CD8-positive, alpha-beta memory T cell (primary cell): ENCODE results near the gene CD300LB. TPM values are rescaled to one million over a fixed set of nuclear protein-coding genes. Genes with fewer than 3 reads are reported as not detected.
"Not testable (repeated sequence)": the region's sequence is repeated elsewhere in the genome, so short reads cannot be mapped to it uniquely, and the experiment has no call there.

Experiments
- CTCF ChIA-PET: fragments of 350-600 bp; sonication (Branson Sonifier 250); formaldehyde crosslinking; loops from one replicate; lab custom pipeline; 2021; ENCODE audit warnings: antibody characterized with exemption; lab: Charles Lee
- POLR2A ChIA-PET: fragments of 350-600 bp; sonication (Branson Sonifier 250); formaldehyde crosslinking; loops from one replicate; lab custom pipeline; 2021; ENCODE audit warnings: antibody characterized with exemption; lab: Charles Lee
- DNase-seq, 5 donors: peaks; one replicate each; pipeline versions ENCODE4 v3.0.0 to v3.0.0-alpha.2; 2020 to 2022; ENCODE audit warnings: mixed read lengths in 1 of 5
- H3K27ac ChIP-seq: one replicate; pipeline ENCODE4 v1.7.0; 2013; ENCODE audit warnings: low read depth, mild to moderate bottlenecking, low read length, moderate library complexity
- H3K27me3 ChIP-seq: 2 replicates; pipeline ENCODE4 v1.7.0; 2013; ENCODE audit warnings: low read length, mild to moderate bottlenecking; ENCODE audit not compliant: insufficient read depth, poor library complexity, severe bottlenecking
- H3K36me3 ChIP-seq: 2 replicates; pipeline ENCODE4 v1.7.0; 2013; ENCODE audit warnings: mild to moderate bottlenecking, low read length, moderate library complexity; ENCODE audit not compliant: insufficient read depth
- H3K4me1 ChIP-seq: 2 replicates; pipeline ENCODE4 v1.7.0; 2013; ENCODE audit warnings: mild to moderate bottlenecking, low read length, moderate library complexity; ENCODE audit not compliant: insufficient read depth
- H3K4me3 ChIP-seq: 2 replicates; pipeline ENCODE4 v1.7.0; 2013; ENCODE audit warnings: mild to moderate bottlenecking, low read length
- H3K9me3 ChIP-seq: 2 replicates; pipeline ENCODE4 v1.7.0; 2013; ENCODE audit warnings: mild to moderate bottlenecking, low read length
- H3K27ac Mint-ChIP-seq, 8 donors: one replicate each; pipeline ENCODE4 v1.8.0; 2020 to 2021; ENCODE audit warnings: mixed read lengths in 8 of 8, mild to moderate bottlenecking in 6 of 8, inconsistent platforms in 3 of 8, moderate library complexity in 3 of 8
- H3K27me3 Mint-ChIP-seq, 2 donors: one replicate each; pipeline ENCODE4 v1.8.0; 2020 to 2021; ENCODE audit warnings: mixed read lengths in 2 of 2, mild to moderate bottlenecking in 1 of 2, moderate library complexity in 1 of 2
- H3K36me3 Mint-ChIP-seq, 3 donors: one replicate each; pipeline ENCODE4 v1.8.0; 2020 to 2021; ENCODE audit warnings: mixed read lengths in 3 of 3, inconsistent platforms in 1 of 3, mild to moderate bottlenecking in 1 of 3
- H3K4me1 Mint-ChIP-seq, 3 donors: one replicate each; pipeline ENCODE4 v1.8.0; 2020 to 2021; ENCODE audit warnings: mixed read lengths in 3 of 3, inconsistent platforms in 1 of 3, mild to moderate bottlenecking in 1 of 3
- H3K4me3 Mint-ChIP-seq, 7 donors: one replicate each; pipeline ENCODE4 v1.8.0; 2020 to 2021; ENCODE audit warnings: mixed read lengths in 7 of 7, mild to moderate bottlenecking in 6 of 7, moderate library complexity in 4 of 7, inconsistent platforms in 2 of 7
- H3K9me3 Mint-ChIP-seq, 5 donors: one replicate each; pipeline ENCODE4 v1.8.0; 2020 to 2022; ENCODE audit warnings: mixed read lengths in 5 of 5, mild to moderate bottlenecking in 3 of 5, moderate library complexity in 2 of 5, inconsistent platforms in 1 of 5
- polyA plus RNA-seq: library from polyadenylated mRNA; unstranded; fragments of 300-500 nt; fragmentation: Illumina TruSeq; gene quantifications from one replicate; pipeline ENCODE4 v1.2.3, GENCODE V29; 2021
- total RNA-seq, 2 experiments: library from RNA; stranded (reverse); gene quantifications; one replicate each; pipeline ENCODE4 v1.2.3, GENCODE V29; 2021

CD300LB gene
- total and polyA plus RNA-seq, 3 experiments from 2014 or later, result 0.11 TPM; not detected in 2

- no peaks in the 10 kb centered on the region for H3K9me3 ChIP-seq
- H3K36me3 ChIP-seq, result no peaks in the 10 kb centered on the region
- no peaks in the 10 kb centered on the region for H3K36me3 Mint-ChIP-seq
- H3K27me3 Mint-ChIP-seq, result peaks cover 0 to 2% of the 10 kb centered on the region in 2 donors
- ChIA-PET CTCF (interaction anchor here (1.3 to 2.8 kb wide), 4 partner anchors 40 to 118 kb away, joined by 3 to 17 read pairs (median 9); no protein-coding TSS in a partner anchor), POLR2A (no interaction called here)
- H3K27me3 ChIP-seq, result no peaks in the 10 kb centered on the region
- H3K4me1 Mint-ChIP-seq, result peaks cover 7% of the 10 kb centered on the region in 3 donors
- H3K27ac Mint-ChIP-seq, result no peak overlapping the region
- H3K27ac ChIP-seq, result no peak overlapping the region
- H3K4me1 ChIP-seq, result no peaks in the 10 kb centered on the region
- no peak overlapping the region for H3K4me3 Mint-ChIP-seq
- H3K4me3 ChIP-seq, result no peak overlapping the region
- H3K9me3 Mint-ChIP-seq, result no peaks in the 10 kb centered on the region
- DNase-seq, result no peak
These were observed 33.8 kb downstream of the CD300LB start for GRCh38 chr17:74497471-74497870.

- POLR2A ChIA-PET, result no interaction called here
- H3K4me1 ChIP-seq, result no peaks in the 10 kb centered on the region
These were observed 37.9 kb downstream of the CD300LB start for GRCh38 chr17:74493331-74493833.

DNA sequence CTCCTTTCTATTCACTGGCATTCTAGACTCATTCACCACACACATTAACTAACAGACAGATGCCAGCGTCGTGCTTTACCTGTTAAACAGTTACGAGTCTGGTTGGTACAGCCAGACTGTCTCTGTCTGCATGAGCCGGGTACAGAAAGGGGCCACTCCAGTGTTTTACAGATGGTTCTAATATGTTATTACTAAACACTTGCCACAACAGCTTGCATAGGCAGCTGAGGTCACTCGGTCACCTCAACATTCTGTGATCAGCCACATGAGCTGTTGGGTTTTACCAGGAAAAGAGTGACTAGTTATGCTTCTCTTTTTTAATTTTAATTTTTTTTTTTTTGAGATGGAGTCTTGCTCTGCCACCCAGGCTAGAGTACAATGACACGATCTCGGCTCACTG is 39.6 kb downstream of the CD300LB start:
- H3K36me3 Mint-ChIP-seq, result peaks cover 0 to 10% (median 3%) of the 10 kb centered on the region in 3 donors
- POLR2A ChIA-PET, result no interaction called here
- H3K4me1 Mint-ChIP-seq, result peaks cover 28 to 35% (median 30%) of the 10 kb centered on the region in 3 donors
- Histone ChIP-seq H3K27ac (no peak overlapping the region), H3K27me3 (no peaks in the 10 kb centered on the region), H3K4me3 (no peak overlapping the region), H3K4me1 (no peaks in the 10 kb centered on the region), H3K36me3 (no peaks in the 10 kb centered on the region), H3K9me3 (no peaks in the 10 kb centered on the region)
- no peak for DNase-seq
- no peaks in the 10 kb centered on the region for H3K27me3 Mint-ChIP-seq
- CTCF ChIA-PET, result interaction anchor here (0.7 to 5.8 kb wide), 8 partner anchors 11 to 123 kb away, joined by 3 to 44 read pairs (median 4); no protein-coding TSS in a partner anchor
- no peak overlapping the region for H3K4me3 Mint-ChIP-seq
- H3K9me3 Mint-ChIP-seq, result no peaks in the 10 kb centered on the region
- no peak overlapping the region for H3K27ac Mint-ChIP-seq

More at GRCh38 chr17:74493331-74493833, 37.9 kb downstream of the CD300LB start:
- Mint-ChIP-seq H3K4me3 (no peak overlapping the region), H3K27me3 (no peaks in the 10 kb centered on the region), H3K4me1 (peaks cover 20 to 26% (median 23%) of the 10 kb centered on the region in 3 donors), H3K36me3 (peaks cover 0 to 3% (median 2%) of the 10 kb centered on the region in 3 donors), H3K9me3 (no peaks in the 10 kb centered on the region), H3K27ac (peak overlapping the region in 1 of 8 donors; percentile 33)
- CTCF ChIA-PET, result interaction anchor here (0.7 to 5.8 kb wide), 12 partner anchors 10 to 125 kb away, joined by 3 to 44 read pairs (median 4); no protein-coding TSS in a partner anchor
- Histone ChIP-seq H3K36me3 (no peaks in the 10 kb centered on the region), H3K27me3 (no peaks in the 10 kb centered on the region), H3K4me3 (no peak overlapping the region), H3K27ac (no peak overlapping the region), H3K9me3 (no peaks in the 10 kb centered on the region)
- peak; percentile 46 to 75 (median 59) for DNase-seq

DNA sequence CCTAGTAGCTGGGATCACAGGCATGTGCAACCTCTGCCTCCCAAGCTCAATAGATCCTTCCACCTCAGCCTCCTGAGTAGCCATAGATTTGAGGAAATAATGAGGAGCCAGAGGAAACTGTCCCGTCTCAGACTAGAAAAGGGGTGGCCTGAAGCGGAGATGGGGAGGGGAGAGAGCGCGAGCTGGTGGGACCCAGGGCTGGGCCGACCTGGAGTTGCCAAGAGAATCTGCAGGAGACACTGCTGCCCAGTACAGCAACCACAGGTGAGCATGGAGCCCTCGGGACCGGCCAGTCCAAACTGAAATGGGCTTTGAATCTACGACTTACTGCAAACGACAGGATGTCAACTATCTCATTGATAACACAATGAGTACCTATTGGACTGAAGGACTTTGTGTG is 40.6 kb downstream of the CD300LB start:
- no peak overlapping the region for H3K27ac ChIP-seq
- no peaks in the 10 kb centered on the region for H3K9me3 Mint-ChIP-seq
- peak overlapping the region in 2 of 8 donors; percentile 14 to 80 for H3K27ac Mint-ChIP-seq
- no peak overlapping the region for H3K4me3 ChIP-seq
- DNase-seq, result no peak
- CTCF ChIA-PET, result interaction anchor here (1.4 to 5.8 kb wide), 4 partner anchors 33 to 122 kb away, joined by 7 to 44 read pairs (median 28); no protein-coding TSS in a partner anchor
- H3K9me3 ChIP-seq, result no peaks in the 10 kb centered on the region
- H3K27me3 ChIP-seq, result no peaks in the 10 kb centered on the region
- no peaks in the 10 kb centered on the region for H3K36me3 ChIP-seq
- POLR2A ChIA-PET, result no interaction called here
- H3K4me3 Mint-ChIP-seq, result no peak overlapping the region
- H3K36me3 Mint-ChIP-seq, result peaks cover 0 to 15% (median 6%) of the 10 kb centered on the region in 3 donors
- peaks cover 30 to 35% (median 32%) of the 10 kb centered on the region in 3 donors for H3K4me1 Mint-ChIP-seq
- no peaks in the 10 kb centered on the region for H3K27me3 Mint-ChIP-seq
- H3K4me1 ChIP-seq, result no peaks in the 10 kb centered on the region

GRCh38 chr17:74488276-74488675 is 43.0 kb downstream of the CD300LB start:
- peaks cover 28 to 33% (median 31%) of the 10 kb centered on the region in 3 donors for H3K4me1 Mint-ChIP-seq
- H3K4me3 ChIP-seq, H3K36me3 ChIP-seq, H3K27ac ChIP-seq, H3K4me3 Mint-ChIP-seq, H3K4me1 ChIP-seq, DNase-seq, POLR2A ChIA-PET, H3K27me3 ChIP-seq, H3K9me3 Mint-ChIP-seq, H3K27me3 Mint-ChIP-seq, H3K9me3 ChIP-seq: not testable (repeated sequence)
- peaks cover 0 to 30% (median 6%) of the 10 kb centered on the region in 3 donors for H3K36me3 Mint-ChIP-seq
- CTCF ChIA-PET, result interaction anchor here (1.0 kb wide), 1 partner anchor 109 kb away, joined by 5 read pairs; no protein-coding TSS in a partner anchor
- H3K27ac Mint-ChIP-seq, result peak overlapping the region in 2 of 8 donors; percentile 20 to 89

DNA sequence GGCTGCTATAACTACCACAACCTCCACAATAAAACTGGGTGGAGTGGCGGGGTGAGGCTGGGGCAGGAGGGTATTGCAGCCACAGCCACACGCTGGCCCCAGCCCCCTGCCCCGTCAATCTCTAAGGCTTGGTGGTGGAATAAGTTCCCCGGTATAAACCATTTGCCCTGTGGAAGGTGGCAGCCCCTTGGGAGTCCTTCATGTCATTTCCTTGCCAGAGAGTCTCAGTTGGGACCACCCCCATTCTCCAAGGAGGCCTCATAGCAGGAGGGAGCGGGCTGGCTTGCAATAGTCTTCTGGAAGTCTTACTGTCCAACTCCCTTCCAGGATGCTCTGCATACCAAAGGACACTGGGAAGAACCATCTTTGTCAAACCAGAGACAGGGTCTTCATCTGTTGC is 45.4 kb downstream of the CD300LB start:
- peaks cover 33 to 36% (median 34%) of the 10 kb centered on the region in 3 donors for H3K4me1 Mint-ChIP-seq
- no peak for DNase-seq
- H3K36me3 Mint-ChIP-seq, result peaks cover 0 to 48% (median 6%) of the 10 kb centered on the region in 3 donors
- peak overlapping the region in 1 of 8 donors; percentile 70 for H3K27ac Mint-ChIP-seq
- H3K4me3 Mint-ChIP-seq, result no peak overlapping the region
- H3K4me3 ChIP-seq, result no peak overlapping the region
- no peaks in the 10 kb centered on the region for H3K27me3 Mint-ChIP-seq
- no peaks in the 10 kb centered on the region for H3K27me3 ChIP-seq
- CTCF ChIA-PET, result no interaction called here
- no peaks in the 10 kb centered on the region for H3K9me3 ChIP-seq
- no peaks in the 10 kb centered on the region for H3K4me1 ChIP-seq
- H3K9me3 Mint-ChIP-seq, result no peaks in the 10 kb centered on the region
- POLR2A ChIA-PET, result no interaction called here
- H3K36me3 ChIP-seq, result no peaks in the 10 kb centered on the region
- H3K27ac ChIP-seq, result no peak overlapping the region

DNA sequence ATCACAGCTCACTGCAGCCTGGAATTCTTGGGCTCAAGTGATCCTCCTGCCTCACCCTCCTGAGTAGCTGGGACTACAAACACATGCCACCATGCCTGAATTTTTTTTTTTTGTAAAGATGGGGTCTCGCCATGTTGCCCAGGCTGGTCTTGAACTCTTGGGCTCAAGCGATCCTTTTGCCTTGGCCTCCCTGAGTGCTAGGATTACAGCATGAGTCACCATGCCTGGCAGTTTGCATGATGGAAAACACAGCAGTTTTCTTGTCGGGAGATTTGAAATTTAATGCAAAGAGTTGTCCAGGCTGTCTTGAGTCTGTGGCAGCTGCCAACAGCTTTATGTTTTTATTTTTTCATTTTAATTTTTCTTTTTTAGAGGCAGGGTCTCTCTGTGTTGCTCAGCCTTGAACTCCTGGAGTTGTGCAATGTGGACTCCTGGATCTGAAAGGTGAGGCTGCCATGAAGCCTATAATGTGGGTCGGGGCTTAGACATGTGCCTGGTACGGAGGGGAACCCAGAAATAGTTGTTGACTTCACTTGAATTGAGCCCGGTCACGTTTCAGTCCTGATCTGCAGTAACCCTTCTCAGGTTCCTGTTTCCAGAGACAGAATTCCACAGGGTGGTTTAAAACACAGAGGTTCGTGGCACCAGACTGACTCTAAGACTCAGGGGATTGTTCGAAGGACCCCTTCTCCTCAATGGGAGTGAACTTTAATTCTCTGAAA is 46.1 kb downstream of the CD300LB start:
- Mint-ChIP-seq H3K4me1 (peaks cover 38 to 42% (median 40%) of the 10 kb centered on the region in 3 donors), H3K27ac (peak overlapping the region in 3 of 8 donors; percentile 37 to 78 (median 64)), H3K9me3 (no peaks in the 10 kb centered on the region), H3K27me3 (no peaks in the 10 kb centered on the region), H3K36me3 (peaks cover 0 to 48% (median 6%) of the 10 kb centered on the region in 3 donors), H3K4me3 (no peak overlapping the region)
- Histone ChIP-seq H3K27ac (no peak overlapping the region), H3K36me3 (no peaks in the 10 kb centered on the region), H3K4me3 (no peak overlapping the region), H3K9me3 (no peaks in the 10 kb centered on the region), H3K27me3 (no peaks in the 10 kb centered on the region), H3K4me1 (peaks cover 5% of the 10 kb centered on the region)
- ChIA-PET POLR2A (no interaction called here), CTCF (interaction anchor here (1.1 kb wide), 1 partner anchor 28 kb away, joined by 3 read pairs; no protein-coding TSS in a partner anchor)
- DNase-seq, result no peak
